DMS53 (cell line): ENCODE results near the gene WARS2.

Experiments
- DNase-seq: peaks from one replicate; lab custom pipeline; 2025; lab: John Stamatoyannopoulos, UW

The WARS2 gene

GRCh38 chr1:119083479-119083878 lies 57.0 kb downstream of the WARS2 start:
- DNase-seq: no peak

DNA sequence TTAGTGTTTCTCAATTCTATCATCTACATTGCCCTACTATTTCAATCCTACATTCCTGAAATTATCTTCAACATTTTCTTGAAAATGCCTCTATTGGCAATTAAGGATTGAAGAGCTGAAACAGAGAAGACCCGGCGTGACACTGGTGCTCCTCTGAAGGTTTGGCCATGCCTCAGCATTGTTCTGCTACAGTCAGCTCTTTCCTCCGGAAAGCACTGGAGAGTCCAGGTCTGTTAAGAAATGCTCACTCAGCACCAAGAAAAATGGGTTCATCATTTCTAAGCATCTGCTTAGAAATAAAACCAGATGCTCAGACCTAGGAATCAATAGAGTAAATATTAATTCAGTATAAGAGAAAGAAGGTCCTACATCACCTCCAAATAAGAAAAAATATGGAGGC lies 58.8 kb downstream of the WARS2 start:
- no peak for DNase-seq

DNA sequence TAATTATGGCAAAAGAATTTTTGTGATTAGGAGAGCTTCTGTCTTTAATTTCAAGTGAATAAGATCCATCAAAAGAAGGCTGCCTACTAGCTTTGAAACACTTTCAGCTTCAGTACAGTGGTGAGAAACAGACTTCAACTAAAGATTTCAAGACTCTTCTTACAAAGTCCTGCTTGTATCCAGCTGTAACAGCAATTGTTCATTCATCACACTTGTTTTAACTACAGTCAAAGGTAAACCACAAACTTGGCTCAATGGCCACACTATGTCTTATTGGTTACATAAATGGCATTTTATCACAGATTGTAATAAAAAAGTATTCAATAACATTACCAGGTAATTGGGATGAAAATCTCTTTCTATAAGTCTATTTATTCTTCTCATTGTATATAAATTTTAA lies 59.2 kb downstream of the WARS2 start:
- no peak for DNase-seq

DNA sequence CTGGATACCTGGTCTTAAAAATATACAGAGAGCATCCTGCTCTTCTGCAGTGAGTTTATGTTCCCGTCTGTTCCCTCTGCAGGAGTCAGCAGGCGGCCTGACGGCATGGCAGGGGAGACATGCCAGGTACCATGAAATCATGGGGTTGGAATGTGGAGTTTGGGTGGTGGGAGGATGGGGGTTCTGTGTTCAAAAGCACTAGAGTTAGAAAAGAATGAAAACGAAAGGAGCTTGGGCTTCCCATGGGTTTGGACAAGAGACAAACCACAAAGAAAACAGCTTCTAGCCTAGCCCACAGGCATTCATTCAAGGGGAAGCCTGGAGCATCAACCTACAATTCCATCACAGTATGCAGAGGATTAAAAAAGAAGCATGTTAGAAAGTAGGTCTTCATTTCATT lies 59.9 kb downstream of the WARS2 start:
- no peak for DNase-seq

GRCh38 chr1:119079881-119080280 lies 60.6 kb downstream of the WARS2 start:
- no peak for DNase-seq

- DNase-seq: no peak
These were observed 64.8 kb downstream of the WARS2 start for GRCh38 chr1:119075614-119076013.

- DNase-seq: no peak
These were observed 69.1 kb downstream of the WARS2 start for GRCh38 chr1:119071321-119071720.

GRCh38 chr1:119069682-119070081 lies 70.8 kb downstream of the WARS2 start:
- DNase-seq: no peak

DNA sequence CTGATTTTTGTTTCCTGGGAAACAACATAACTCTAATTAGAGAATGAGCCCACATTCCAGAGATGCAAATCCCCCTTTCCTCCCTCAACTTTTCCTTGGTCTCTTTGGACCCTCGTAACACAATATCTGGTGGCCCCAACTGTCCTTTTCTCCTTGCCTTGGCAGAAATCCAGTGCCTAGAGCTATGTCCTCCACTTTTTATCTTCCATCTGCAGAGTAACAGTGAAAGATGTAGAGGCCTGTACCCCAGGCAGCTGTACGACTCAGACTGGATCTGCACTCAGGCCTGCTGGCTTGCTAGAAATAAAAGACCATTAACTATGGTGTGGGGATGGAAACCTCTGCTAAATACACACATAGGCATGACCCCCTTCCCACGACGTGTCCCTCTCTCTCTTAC lies 72.0 kb downstream of the WARS2 start:
- DNase-seq: no peak

GRCh38 chr1:119061700-119062099 lies 78.8 kb downstream of the WARS2 start:
- no peak for DNase-seq

- no peak for DNase-seq
These were observed 84.9 kb downstream of the WARS2 start for GRCh38 chr1:119055568-119055967.

- no peak for DNase-seq
These were observed 86.5 kb downstream of the WARS2 start for GRCh38 chr1:119053917-119054316.

DNA sequence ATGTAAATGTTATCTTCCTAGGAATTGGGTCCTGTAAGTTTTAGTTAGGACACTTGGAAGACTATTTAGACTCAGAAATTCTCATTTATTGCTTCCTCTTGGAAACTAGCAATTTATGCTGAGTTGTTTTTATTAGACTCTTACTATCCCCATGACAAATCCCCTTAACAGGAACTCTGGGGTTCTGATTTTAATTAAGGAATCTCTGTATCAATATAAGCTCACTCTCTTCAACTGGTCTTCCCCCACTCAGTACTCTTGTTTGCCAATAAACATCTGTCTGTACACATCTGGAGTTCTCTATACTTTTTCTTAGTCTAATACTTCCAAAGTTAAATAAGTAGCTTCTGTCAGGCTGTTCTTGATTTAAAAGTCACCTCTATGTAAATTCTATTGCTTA lies 88.2 kb downstream of the WARS2 start:
- no peak for DNase-seq

DNA sequence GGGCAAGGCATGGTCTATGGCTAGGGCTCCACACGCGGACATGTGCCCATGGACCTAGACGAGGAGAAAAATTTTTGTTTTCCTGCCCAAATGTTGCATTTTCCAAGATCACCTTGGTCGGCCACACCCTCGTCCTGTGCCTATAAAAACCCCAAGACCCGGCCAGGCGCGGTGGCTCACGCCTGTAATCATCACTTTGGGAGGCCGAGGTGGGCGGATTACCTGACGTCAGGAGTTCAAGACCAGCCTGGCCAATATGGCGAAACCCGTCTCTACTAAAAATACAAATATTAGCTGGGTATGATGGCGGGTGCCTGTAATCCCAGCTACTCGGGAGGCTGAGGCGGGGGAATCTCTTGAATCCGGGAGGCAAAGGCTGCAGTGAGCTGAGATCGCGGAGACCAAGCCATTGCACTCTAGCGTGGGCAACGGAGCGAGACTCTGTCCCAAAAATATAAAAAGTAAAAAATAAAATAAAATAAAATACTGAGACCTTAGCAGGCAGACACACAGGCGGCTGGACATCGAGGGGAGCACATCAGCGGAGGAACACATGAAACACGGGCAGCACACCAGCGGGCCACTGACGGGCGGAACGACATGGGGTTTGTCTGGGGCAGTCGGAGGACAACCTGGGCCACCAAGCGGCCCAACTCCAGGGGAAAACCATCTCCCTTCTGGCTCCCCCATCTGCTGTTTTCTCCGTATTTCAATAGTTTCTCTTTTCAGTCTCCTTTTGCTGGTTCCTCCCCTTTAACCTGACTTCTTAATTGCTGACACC lies 91.6 kb downstream of the WARS2 start:
- no peak for DNase-seq

- DNase-seq: no peak
These were observed 93.5 kb downstream of the WARS2 start for GRCh38 chr1:119046785-119047438.

DNA sequence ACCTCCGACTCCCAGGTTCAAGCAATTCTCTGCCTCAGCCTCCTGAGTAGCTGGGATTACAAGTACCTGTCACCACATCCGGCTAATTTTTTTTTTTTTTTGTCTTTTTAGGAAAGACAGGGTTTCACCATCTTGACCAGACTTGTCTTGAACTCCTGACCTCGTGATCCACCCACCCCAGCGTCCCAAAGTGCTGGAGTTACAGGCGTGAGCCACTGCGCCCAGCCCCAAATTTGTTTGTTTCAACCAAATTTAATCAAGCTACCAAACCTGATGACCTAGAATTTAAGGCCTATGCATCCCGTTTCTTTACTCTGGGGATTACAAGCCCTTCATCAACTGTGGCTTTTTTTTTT lies 94.0 kb downstream of the WARS2 start:
- no peak for DNase-seq

DNA sequence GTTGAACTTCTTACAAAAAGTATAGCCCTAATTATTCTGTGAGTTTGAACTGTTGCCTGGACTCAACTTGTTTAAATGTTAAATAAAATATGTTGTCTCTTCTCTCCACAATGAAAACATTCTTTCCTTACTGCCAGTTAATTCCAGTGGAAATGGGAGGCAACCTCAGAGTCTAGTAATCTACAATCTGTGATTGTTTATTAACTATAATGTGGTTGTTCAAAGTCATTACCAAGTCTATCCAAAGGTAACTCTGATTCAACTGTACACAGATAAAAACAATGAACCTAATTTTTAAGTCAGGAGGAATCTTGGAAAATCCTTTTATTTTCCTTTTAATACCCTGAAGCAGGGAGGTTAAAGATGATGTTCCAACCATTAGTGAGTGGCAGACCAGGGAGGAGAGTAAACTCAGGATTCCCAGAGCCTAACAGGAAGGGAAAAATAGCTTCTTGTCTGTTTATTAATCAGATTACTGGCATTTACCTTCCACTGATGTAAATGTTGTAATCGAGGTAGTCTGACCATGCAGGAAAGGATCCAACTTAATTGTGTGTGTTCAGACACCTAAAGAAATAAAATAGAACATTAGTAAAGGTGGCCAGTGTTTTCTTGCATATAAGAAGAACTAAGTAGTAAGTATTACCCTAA lies 95.2 kb downstream of the WARS2 start:
- no peak for DNase-seq

- no peak for DNase-seq
These were observed 99.5 kb downstream of the WARS2 start for GRCh38 chr1:119040906-119041305.

DNA sequence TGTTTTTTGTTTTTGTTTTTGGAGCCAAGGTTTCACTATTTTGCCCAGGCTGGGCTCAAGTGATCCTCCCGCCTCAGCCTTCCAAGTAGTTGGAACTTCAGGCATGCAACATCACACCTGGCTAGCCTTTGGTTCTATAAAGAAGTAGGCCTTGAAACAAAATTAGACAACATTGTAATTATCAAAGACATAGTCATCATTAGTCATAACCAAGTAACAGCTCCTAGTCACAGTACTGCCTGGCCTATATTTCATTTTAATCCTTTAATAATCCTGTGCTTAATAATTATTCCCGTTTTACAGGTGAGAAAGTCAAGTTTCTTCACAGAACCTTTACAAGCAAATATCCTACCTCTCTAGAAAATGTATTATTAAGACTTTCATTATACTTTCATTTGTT lies 100.0 kb downstream of the WARS2 start:
- DNase-seq: no peak

DNA sequence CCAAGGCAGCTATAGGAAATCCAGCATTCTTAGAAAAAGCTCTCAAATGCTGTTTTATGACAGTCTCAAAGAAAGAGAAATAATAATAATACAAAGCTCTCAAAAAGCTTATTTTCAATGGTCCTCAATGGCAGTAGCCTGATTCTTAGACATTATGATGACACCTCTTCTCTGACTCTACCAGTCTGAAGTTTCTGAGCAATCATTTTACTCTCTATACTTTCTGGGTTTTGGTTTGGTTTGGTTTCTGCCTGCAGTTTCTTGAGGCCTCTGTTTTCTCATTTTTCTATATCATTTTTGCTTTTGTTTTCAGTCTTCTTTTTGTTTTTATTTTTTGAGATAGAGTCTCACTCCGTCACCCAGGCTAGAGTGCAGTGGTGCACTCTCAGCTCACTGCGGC lies 102.1 kb downstream of the WARS2 start:
- no peak for DNase-seq

GRCh38 chr1:119034359-119034758 lies 106.1 kb downstream of the WARS2 start:
- no peak for DNase-seq

DNA sequence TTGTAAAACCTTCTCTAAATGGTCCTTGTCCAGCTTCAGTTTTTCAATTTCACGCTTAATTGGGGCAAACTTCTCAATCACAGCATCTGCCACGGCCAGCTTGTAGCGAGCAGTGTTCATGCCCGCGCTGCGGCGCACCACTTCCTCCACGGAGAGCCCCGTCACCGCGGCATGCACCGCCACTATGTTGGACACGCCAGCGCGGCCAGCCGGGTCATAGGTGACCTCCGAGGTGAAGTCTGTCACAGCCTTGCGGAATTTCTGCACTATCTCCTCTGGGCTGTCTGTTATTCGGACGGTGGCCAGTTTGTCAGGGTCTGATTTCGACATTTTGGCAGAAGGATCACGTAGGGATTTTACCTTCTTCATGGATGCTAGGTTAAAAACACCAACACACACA lies 107.5 kb downstream of the WARS2 start:
- DNase-seq: no peak

DNA sequence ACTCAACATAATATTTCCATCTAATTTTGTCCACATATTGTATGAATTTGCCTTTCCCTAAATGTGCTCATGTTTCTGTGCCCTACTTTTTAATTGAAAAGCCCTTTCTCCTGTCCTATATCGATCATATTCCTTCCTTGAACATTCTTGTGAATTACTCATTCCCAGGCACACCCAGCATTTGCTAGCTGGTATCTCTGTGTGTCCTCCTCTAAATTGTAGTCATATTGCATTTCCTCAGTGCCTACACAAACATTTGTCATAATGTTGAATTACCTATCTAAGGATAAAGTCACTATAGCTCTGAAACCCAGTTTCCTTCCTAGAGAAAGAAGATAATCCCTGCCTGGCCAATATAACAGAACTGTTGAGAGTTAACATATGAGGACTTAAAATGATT lies 112.7 kb downstream of the WARS2 start:
- no peak for DNase-seq
